ENCODE results near the gene CYP4F22.
"Not testable (repeated sequence)": the region's sequence is repeated elsewhere in the genome, so short reads cannot be mapped to it uniquely, and the experiment has no call there.

CYP4F22 gene

DNA sequence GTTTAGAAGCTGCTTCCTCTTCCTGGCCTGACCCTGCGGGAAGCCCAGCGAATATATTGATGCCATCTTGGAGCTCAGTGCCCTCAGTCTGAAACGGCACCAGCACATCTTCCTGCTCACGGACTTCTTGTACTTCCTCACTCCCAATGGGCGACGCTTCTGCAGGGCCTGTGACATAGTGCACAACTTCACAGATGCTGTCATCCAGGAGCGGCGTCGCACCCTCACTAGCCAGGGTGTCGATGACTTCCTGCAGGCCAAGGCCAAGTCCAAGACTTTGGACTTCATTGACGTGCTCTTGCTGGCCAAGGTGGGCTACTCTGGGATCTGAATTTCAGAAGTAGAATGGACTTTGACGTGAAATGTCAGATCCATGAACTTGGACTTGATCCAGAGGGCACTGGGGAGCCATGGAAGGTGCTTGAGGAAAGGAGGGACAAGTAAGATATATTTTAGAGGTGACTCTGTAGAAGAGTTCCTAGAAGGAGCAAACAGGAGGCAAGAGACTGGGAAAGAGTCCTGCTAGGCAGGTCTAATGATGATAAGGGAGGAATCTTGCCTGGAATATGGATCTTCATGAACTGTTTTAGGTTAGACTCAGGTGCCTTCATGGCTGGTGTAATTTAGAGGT lies 68.3 kb downstream of the CYP4F22 start:
- DNase-seq (ENCODE audit: low read depth), result no peak

DNA sequence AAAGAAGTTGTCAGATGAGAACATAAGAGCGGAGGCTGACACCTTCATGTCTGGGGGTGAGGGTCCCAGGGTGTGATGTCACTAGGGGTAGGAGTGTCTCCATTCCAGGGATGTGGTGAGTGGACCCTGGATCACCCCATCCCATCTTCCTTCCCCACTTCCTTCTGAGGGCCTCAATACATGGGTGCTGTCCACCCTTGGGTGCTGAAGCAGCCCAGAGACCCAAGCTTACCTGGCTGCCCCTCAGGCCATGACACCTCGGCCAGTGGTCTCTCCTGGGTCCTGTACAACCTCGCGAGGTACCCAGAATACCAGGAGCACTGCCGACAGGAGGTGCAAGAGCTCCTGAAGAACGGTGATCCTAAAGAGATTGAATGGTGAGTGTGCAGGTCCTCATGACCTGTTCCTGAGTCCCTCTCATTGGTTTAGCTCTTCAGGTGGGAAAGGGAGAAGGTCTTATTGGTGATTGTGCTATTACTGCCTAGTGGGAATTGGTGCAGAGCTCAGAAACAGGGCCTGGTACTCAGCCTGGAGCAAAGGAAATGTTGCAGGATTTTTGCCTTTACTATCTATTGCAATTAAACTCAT lies 69.0 kb downstream of the CYP4F22 start:
- DNase-seq (ENCODE audit: low read depth), result no peak

DNA sequence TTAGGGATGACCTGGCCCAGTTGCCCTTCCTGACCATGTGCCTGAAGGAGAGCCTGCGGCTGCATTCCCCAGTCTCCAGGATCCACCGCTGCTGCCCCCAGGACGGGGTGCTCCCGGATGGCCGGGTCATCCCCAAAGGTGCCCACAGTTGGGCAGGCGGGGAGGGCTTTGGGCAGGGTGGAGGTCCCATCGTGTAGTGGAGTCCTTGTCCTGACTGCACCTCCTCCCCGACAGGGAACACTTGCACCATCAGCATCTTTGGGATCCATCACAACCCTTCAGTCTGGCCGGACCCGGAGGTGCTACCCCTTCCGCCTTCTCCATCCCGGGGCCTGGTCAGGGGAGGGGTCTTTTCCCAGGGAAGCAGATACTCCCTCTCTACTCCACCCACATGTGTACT lies 75.0 kb downstream of the CYP4F22 start:
- no peak for DNase-seq (ENCODE audit: low read depth)

DNA sequence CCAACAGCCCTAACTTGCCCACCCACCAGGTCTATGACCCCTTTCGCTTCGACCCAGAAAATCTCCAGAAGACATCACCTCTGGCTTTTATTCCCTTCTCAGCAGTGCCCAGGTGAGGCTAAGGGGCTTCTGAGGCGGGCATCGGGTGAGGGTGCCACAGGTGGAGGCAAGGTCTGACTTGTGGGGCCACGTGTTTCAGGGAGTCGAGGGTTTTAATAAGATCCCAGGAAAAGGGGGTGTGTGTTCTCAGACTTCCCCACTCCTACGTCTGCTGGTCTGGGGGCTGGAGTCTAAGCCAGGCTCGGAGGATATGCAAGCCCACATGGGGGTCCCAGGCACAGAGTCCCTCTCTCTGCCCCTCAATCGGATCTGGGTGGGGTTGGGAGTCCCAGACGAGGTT lies 75.8 kb downstream of the CYP4F22 start:
- no peak for DNase-seq (ENCODE audit: low read depth)

DNA sequence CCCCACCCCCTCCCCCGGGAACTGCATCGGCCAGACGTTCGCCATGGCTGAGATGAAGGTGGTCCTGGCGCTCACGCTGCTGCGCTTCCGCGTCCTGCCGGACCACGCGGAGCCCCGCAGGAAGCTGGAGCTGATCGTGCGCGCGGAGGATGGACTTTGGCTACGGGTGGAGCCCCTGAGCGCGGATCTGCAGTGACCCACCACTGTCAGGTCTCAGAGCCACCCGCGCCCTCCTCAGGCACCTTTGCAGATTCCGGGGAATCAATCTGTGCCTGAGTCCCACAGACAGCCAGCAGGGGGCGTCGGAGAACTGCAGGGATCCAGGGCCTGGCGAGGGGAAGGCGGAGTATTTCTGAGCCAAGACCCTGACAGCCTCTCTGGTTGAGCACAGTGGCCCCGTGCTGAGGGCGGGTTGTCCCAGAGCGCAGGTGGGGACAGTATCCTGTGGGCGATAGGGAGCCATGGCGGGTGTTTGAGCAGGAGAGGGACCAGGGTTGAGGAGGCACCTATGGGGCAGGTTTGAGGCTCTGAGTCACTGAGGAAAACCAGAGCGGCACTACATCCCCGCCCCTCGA lies 76.3 kb downstream of the CYP4F22 start:
- peak; percentile 51 for DNase-seq (ENCODE audit: low read depth)

DNA sequence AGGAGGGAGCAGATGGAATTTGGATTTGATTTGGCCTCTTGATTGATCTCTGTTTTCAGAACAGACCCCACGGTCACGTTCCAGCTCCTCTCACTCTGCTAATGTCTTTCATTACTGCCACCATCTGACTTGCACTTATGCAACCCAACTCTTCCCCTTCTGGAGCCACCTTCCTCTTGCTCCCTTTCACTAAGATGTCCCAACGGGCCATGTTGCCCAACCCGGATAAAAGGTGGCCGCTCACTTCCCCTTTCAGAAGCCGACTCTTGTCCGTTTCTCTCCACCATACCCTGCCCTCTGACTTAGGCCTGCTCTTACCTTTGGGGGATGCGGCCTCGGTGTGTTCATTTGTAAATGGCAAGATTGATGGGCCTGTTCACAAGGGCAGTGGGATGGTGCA lies 79.3 kb downstream of the CYP4F22 start:
- DNase-seq (ENCODE audit: low read depth), result no peak

DNA sequence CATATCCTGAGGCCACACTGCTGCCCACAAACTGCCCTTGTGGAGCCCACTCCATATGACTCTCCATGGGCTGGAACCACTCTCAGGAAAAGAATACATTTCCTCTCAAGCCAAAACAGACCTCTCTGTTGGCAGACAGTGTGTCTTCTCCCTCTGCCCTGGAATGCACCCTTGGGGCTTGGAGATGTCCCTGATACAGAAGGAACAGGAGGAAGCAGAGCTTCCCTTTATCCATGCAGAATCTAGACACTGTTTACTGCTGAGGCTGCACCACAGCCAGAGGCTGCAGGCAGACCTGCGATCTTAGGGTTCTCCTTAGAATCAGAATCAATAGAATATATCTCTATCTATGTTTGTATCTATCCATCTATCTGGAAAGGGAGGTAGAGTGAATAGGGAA lies 79.9 kb downstream of the CYP4F22 start:
- no peak for DNase-seq (ENCODE audit: low read depth)

DNA sequence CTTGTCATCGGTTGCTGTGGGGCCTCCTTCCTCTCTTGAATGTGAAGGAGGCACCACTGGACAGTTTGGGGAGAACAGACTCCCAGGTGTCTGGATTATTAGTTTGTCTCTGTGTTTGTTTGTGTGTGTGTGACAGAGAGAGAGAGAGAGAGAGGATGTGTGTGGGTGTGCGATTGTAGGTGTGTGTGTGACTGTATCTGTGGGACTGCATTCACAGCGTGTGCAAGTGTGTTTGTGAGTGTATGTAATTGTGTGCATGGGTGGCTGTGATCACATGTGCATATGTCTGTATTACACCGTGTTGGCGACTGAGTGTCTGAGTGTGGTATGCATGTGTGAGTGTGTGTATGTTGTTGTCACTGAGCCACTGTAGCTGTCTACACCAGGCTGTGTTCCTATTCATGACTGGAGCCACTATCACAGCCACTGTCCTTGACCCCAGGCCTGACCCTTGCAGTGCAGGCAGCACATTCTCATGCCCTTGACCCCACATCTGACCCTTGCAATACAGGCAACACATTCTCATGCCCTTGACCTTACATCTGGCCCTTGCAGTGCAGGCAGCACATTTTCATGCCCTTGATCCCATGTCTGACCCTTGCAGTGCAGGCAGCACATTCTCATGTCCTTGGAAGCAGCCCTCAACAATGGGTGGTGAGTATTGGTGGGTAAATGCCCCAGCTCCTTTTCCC lies 81.6 kb downstream of the CYP4F22 start:
- no peak for DNase-seq (ENCODE audit: low read depth)

DNA sequence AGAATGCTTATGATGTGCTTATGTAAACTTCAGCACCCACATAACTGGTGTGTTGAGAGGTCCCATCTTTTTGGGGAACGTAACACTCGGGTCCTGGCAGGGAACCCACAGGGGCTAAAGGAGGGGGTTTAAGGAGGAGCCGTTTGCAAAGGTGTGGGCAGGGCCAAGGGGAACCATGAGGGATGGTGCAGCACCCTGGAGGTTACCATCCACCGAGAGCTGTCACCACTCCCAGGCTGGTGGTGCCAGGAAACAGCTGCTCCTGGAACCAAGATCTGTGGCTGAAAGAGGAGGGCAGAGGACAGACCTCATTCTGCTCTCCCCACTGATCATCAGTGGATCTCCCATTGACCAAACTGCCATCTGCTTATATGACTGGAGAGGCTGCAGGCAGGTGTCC lies 83.5 kb downstream of the CYP4F22 start:
- DNase-seq (ENCODE audit: low read depth), result no peak

DNA sequence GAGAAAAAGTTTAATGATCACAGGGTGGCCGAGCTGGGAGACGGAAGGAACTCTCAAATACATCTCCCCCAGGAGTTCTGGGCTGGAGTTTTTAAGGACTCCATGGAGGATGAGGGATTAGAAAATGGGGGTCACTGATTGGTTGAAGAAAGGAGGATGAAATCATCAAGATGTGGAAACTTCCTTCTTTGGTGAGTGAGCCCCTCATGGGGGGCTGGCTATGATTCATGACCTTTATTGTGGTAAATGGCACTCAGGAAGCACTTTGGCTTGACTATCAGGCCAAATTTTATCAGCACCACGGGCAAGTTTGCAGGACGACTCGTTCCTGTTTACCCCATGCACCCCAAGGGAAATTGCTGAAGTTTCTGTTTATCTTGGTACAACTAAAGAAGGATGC lies 84.2 kb downstream of the CYP4F22 start:
- not testable (repeated sequence) for DNase-seq (ENCODE audit: low read depth)

DNA sequence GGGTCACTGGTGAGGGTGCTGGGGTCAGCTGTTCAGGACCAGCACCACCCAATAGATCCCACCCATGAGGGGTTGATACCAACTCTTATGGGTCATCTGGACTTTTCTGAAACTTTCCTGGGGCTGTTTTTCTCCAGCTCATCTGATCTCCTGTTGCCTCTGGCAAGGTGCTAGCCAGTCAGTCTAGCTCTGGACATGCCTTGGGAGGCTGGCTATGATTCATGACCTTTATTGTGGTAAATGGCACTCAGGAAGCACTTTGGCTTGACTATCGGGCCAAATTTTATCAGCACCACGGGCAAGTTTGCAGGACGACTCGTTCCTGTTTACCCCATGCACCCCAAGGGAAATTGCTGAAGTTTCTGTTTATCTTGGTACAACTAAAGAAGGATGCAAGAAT lies 85.4 kb downstream of the CYP4F22 start:
- DNase-seq (ENCODE audit: low read depth), result not testable (repeated sequence)

DNA sequence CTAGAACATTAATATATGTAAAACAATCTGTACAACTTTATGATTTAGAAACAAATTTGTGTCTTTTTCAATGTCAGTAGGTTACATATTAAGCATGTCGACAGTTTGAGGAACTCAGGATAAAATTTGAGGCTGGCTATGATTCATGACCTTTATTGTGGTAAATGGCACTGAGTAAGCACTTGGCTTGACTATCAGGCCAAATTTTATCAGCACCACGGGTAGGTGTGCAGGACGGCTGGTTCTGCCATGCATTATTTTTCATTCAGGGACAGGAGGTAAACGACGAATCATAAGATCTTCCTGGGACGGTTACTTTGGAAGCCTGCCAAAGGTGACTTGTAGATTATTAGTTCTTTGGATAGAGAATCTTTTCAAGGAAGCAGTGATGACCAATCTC lies 86.7 kb downstream of the CYP4F22 start:
- no peak for DNase-seq (ENCODE audit: low read depth)

Data from T-helper 22 cell (primary cell).